ENCODE data around the gene KHK.

DNA sequence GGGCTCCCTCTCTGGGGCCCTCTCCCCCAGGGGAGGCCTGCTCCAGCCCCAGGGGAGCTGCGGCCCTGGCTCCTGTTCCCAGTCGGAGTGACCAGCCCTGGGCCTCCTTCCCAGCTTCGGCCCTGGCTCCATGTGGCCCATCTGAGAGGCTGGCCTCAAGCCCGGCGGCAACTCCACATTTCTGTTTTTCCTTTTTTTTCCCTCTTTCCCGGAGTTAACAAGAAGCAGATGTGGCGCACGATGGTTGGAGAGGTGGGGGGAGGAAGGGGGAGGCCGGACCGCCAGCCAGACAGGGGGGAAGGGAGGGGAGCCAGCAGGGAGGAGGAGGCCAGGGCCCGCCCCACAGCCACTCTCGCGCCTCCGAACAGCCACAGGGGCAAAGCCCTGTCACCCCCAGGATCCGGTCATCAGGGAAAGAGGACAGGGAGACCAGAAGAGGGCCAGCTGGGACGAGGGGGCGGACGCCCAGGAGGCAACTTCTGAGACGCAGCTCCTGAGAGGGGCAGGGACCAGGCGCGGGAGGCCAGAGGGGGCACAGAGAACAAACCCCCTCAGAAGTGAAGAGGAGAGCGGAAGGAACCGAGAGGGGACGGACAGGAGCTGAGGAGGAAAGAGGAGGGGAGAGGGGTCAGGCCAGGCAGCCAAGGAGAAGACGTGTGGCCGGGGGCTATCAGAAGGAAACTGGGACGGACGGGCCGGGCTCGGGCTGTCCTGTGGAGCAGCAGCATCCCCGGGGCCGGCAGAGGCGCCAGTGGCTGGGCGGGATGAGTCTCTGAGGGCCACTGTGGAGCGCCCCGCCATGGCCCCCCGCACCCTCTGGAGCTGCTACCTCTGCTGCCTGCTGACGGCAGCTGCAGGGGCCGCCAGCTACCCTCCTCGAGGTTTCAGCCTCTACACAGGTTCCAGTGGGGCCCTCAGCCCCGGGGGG, 8.0 kb upstream of the KHK start, which contains the start of gene EMILIN1:
- no peak for TF ChIP-seq CTCF (IDR thresholded peaks at IDR 0.05)
- TF ChIP-seq POLR2A (IDR thresholded peaks at IDR 0.05): no peak

Measured in suprapubic skin (tissue), 3 donors.